GM21723 (cell line): Measurements from ENCODE around the gene EREG.
A peak's percentile ranks its signal among the peaks of the same experiment; 100 is the strongest.
"Not testable (repeated sequence)": the region's sequence is repeated elsewhere in the genome, so short reads cannot be mapped to it uniquely, and the experiment has no call there.

Experiments
- ATAC-seq: cut with Tn5 transposase; IDR thresholded peaks from one replicate; pipeline ENCODE4 v1.9.1; 2021; ENCODE audit warnings: mild to moderate bottlenecking, moderate library complexity; ENCODE audit not compliant: unreplicated experiment

The EREG gene

GRCh38 chr4:74386159-74386558, 21.2 kb downstream of the EREG start:
- no peak for ATAC-seq

DNA sequence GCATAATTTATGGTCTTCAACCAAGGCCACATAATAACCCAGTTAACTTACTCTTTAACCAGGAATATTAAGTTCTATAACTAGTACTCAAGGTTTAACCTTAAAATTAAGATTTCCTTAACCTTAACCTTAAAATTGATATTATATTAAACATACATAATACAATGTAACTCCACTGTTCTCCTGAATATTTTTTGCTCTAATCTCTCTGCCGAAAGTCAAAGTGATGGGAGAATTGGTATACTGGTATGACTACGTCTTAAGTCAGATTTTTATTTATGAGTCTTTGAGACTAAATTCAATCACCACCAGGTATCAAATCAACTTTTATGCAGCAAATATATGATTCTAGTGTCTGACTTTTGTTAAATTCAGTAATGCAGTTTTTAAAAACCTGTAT, 22.8 kb downstream of the EREG start:
- ATAC-seq, result no peak

DNA sequence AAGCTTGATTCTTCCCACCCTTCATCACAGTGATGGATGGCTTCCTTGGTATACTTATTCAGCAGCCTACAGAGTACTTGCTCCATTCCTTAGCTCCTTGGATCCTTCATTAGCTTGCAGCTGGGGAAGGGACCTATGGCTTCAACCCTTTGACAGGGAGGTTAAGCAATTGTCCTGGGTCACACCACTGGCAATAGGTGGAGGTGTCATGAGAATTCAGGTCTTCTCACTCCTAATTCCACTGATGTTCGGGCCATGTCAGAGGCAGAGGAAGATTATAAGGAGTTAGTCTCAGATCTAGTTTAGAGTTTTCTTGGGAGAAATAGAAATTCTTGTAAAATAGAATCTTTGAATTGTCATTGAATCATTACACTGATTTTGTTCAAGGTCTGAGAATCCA, 24.5 kb downstream of the EREG start:
- no peak for ATAC-seq

DNA sequence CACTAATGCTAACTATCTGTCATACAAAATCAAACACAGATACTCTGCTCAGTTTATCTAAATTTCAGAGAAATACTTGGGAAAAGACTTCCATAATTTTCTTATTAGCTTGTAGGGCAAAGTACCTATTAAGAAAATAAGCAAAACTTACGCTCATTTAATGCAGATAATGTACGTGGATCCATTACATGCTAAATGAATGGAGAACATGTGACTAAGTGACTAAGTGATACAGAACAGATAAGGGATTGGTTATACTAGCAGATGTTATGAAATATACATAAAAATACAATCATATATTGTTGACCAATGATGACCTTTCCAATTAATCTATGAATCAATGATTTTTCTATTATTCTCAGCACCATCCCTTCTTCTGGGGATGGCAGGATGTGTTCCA, 25.7 kb downstream of the EREG start:
- no peak for ATAC-seq

DNA sequence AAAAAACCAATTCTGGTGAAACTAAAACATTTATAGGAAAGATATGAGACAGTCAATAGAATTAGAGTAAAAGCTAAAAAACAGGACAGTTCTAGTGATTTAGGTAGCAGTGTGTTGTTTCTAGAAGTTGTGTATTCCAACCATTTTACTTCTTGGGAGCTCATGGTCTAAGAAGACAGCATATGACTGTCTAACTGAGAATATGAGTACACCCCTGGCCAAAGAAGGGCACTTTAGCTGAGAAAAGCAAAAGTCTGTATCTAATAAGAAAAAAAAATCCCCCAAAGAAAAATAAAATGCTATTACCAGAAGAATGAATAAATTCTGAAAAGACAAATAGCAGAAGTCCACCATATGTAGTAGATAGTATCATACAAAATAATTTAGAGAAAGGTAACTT, 26.4 kb downstream of the EREG start:
- ATAC-seq, result no peak

DNA sequence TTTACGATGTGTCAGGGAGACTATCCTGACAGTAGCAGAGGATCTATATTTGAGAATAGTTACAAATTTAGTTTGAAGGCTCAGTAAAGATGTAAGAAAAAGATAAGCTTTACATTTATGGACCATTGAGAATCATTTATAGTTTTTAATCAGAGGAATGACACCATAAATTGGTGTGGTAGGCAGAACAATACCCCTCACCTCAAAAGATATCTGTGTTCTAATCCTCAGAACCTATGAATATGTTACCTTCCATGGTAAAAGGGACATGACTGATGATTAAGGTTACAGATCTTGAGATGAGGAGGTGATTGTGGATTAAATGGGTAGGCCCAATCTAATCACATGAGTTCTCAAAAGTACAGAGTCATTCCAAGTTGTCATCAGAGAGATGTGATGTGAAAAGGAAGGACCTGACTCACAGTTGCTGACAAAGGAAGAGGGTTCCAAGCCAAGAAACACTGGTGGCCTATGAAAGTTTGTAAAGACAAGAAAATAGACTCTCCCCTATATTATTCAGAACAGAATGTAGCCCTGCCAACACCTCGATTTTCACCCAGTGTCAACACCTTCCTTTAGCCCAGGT, 27.0 kb downstream of the EREG start:
- ATAC-seq, result no peak

DNA sequence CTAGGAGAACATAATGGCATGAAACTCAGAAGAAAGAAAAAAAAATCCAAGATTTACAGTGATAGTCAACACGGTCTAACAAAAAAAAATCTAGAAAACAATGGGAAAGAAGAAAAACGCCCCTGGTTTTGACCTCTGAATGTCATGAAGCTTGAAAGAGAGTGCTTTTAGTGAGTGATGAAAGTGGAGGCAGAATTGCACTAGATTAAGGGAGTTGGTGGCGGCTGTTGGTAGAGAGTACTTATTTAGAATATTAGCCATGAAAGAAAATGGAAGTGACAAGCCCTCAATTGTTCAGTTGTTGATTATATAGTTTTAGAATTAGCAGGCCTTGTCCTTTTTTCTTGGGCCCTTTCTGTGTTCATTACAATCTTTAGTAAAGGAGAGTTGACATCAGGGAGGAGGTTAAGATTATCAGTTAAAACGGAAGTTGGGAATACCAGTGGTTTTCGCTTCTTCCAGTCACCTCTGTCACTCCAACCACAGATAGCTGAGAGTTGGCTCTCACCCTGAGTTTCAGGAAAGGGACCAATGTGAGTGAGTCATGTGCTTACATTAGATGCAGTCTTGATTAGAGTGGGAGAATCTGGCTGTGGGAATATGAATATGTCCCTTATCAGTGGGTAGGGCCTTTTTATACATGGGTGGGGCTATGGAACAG, 29.7 kb downstream of the EREG start:
- no peak for ATAC-seq

DNA sequence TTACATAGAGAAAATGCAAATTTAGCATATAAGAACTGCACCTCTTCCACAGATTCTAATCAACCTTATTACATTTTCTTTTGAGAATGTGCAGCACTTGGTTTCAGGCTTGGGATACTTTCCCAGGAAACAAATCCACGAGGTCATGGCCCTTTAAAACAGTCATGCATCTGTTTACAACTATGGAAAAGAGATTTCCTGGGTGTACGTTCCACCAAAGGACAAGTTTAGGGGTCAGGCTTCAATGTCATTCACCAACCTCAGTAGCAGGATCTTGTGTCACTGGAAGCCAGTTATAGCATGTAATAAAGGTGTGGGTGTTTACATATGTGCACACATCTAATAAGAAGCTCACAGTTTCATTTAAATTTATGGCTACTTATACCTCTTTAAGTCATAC, 30.7 kb downstream of the EREG start:
- no peak for ATAC-seq

GRCh38 chr4:74397748-74398426, 32.9 kb downstream of the EREG start:
- no peak for ATAC-seq

GRCh38 chr4:74398894-74399589, 34.1 kb downstream of the EREG start:
- not testable (repeated sequence) for ATAC-seq

DNA sequence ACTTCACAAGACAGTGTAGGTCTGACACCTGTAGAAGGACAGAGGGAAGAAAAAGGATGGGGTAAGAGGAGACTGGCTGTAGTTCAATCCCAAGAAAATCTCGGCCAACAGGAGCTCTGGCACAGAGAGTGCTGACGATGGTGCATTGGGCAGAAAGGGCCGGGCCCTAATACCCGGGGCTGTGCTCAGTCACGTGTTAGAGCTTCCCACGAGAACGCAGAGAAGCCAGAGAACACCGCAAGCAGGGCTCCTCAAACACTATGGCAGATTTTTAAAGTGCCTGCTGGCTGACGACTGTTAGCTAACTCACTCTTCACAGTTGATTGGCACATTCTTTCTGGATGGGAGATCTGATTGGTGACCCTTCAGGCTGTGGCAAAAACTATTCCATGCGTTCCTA, 35.5 kb downstream of the EREG start:
- no peak for ATAC-seq

GRCh38 chr4:74402692-74403456, 37.9 kb downstream of the EREG start:
- peak; percentile 92 for ATAC-seq

DNA sequence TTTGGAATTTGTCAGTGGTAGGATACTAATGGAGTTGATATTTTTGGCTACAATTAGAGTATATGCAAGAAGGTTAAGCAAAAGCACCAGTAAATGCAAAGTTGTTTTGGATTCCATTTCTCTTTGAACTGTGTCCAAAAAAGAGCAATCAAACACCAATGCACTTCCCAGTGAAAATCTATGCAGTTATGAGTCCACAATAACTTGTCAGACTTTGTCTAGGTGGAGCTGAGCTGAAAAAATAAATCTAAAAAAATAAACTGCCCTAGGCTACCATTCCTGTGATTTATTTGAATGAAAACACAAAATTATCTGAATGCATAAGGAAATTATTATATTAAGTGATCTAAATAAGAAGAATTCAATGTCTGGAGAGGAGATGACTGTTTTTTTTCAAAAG, 42.9 kb downstream of the EREG start:
- ATAC-seq, result no peak

GRCh38 chr4:74408639-74409038, 43.7 kb downstream of the EREG start:
- ATAC-seq, result no peak

GRCh38 chr4:74410272-74410671, 45.3 kb downstream of the EREG start:
- no peak for ATAC-seq

- ATAC-seq, result no peak
Measured at GRCh38 chr4:74412225-74412624, 47.3 kb downstream of the EREG start.

GRCh38 chr4:74413265-74413664, 48.3 kb downstream of the EREG start:
- ATAC-seq, result no peak

GRCh38 chr4:74414149-74414809, 49.3 kb downstream of the EREG start:
- no peak for ATAC-seq

DNA sequence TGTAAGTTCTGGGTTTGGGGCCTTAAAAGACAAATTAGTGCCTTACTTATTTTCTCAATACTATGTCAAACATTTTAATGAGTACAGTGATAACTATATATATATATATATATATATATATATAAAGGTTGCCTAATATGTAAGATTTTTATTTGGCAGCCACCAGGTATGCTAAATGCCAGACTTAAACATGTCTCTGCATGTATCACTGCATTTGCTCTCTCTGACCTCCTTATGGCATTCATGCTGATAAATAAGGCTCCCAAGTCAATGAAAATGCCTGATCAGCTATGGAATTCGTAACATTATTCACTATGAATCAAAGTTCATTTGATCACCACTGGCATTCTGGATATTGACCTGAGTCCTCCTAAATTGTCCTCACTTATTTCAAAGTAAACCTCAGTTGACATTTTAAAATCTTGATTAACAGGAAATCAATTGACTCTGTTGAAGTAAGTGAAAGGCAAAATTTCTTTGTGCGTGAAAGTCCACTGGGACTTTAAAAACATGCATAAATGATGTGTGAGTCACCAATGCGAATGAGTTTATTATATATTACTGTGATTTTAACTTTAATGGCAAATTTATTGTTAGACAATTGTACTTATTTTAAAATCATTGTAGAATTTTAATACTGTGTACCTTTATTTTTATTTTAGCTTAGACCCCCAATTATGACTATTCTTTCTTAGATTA, 50.8 kb downstream of the EREG start:
- ATAC-seq, result no peak

DNA sequence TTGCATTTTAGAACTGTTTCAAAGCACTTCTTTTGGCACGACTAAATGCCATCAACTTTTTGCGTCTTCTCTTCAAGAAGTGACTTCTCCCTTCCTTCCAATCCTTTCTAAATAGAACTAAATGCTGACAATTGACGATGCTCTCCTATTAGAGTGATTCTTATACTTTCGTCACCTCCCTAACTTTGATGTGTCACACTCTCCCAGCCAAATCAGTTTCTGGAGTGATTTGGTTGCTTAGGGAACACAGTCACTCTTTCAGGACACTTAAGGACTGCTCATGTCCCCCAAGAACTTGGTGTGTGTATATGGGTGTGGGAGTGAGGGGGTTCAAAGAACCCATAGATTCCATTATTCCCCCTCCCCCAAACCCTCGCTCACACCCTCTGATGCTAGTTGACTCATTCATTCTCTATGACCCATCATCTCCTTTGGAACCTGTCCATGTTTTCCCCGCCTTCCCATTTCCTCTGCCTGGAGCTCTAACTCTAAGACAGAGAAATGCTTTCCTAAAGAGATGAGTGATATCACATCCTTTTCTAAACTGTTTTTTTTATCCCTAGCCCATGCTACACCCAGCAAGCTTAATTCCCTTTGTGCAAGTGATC, 53.2 kb downstream of the EREG start:
- ATAC-seq, result no peak
